H1 (cell line): ENCODE data around the gene NEDD9. TPM values are rescaled to one million over a fixed set of nuclear protein-coding genes. Genes with fewer than 3 reads are reported as not detected.

Experiments
- CTCF ChIA-PET: fragments of 300-600 bp; sonication (Branson Sonifier 250); formaldehyde crosslinking; loops from one replicate; lab custom pipeline; 2021; ENCODE audit not compliant: partially characterized antibody; lab: Charles Lee
- POLR2A ChIA-PET: fragments of 300-600 bp; sonication (Branson Sonifier 250); formaldehyde crosslinking; loops from one replicate; lab custom pipeline; 2021; ENCODE audit warnings: inconsistent platforms; ENCODE audit not compliant: partially characterized antibody; lab: Charles Lee
- DNase-seq, 2 experiments: peaks; one replicate each; pipeline versions ENCODE4 v3.0.0 to v3.0.0-alpha.2; 2010 to 2022; ENCODE audit warnings: low spot score in 2 of 2, low read depth in 1 of 2, mixed read lengths in 1 of 2
- FAIRE-seq: peaks from 2 replicates; lab custom pipeline; 2011; peaks lifted over from hg19 to GRCh38; lab: Jason Lieb, UNC
- H2AFZ ChIP-seq: 2 replicates; pipeline ENCODE4 v1.8.1; 2012; ENCODE audit warnings: low read length, inconsistent platforms
- H2AK5ac ChIP-seq: 2 replicates; pipeline ENCODE4 v1.6.1; 2013; ENCODE audit warnings: low read depth, low read length
- H2BK120ac ChIP-seq: replicated peaks from 2 replicates; pipeline ENCODE3; 2013; ENCODE audit warnings: low read depth, low read length, inconsistent platforms
- H2BK12ac ChIP-seq: 2 replicates; pipeline ENCODE4 v1.6.1; 2013; ENCODE audit warnings: low read depth, low read length
- H2BK15ac ChIP-seq: 2 replicates; pipeline ENCODE4 v1.6.1; 2013; ENCODE audit warnings: low read length
- H2BK20ac ChIP-seq: 2 replicates; pipeline ENCODE4 v1.6.1; 2013; ENCODE audit warnings: low read length
- H2BK5ac ChIP-seq: 2 replicates; pipeline ENCODE4 v1.6.1; 2013; ENCODE audit warnings: low read depth, low read length
- H3K14ac ChIP-seq: 2 replicates; pipeline ENCODE4 v1.6.1; 2013; ENCODE audit warnings: inconsistent platforms; ENCODE audit not compliant: insufficient read length
- H3K18ac ChIP-seq: 2 replicates; pipeline ENCODE4 v1.6.1; 2013; ENCODE audit warnings: low read length; ENCODE audit errors: extremely low read depth
- H3K23ac ChIP-seq: 2 replicates; pipeline ENCODE4 v1.6.1; 2013; ENCODE audit warnings: inconsistent platforms; ENCODE audit not compliant: insufficient read length
- H3K23me2 ChIP-seq: 2 replicates; pipeline ENCODE4 v1.6.1; 2013; ENCODE audit warnings: low read depth, low read length
- H3K27ac ChIP-seq: 2 replicates; pipeline ENCODE4 v1.6.1; 2011; ENCODE audit warnings: low read depth, low read length, inconsistent platforms
- H3K27me3 ChIP-seq, 4 experiments: replicated peaks in 1 of 4; 1 replicate in 1 of 4; 2 replicates in 3 of 4; pipeline versions ENCODE4 v1.6.1 to v1.8.1; 2011 to 2013; ENCODE audit warnings: low read length in 3 of 4, mild to moderate bottlenecking in 3 of 4, inconsistent platforms in 2 of 4, mixed read lengths in 2 of 4, moderate library complexity in 1 of 4; ENCODE audit not compliant: control insufficient read depth in 3 of 4, insufficient read depth in 3 of 4; ENCODE audit errors: extremely low read depth in 1 of 4
- H3K36me3 ChIP-seq, 4 experiments: 2 replicates each; pipeline versions ENCODE4 v1.6.1 to v1.8.1; 2011 to 2013; ENCODE audit warnings: mild to moderate bottlenecking in 4 of 4, low read length in 3 of 4, moderate library complexity in 2 of 4, control low read depth in 1 of 4, inconsistent platforms in 1 of 4; ENCODE audit not compliant: insufficient read depth in 4 of 4, control insufficient read depth in 2 of 4
- H3K4ac ChIP-seq: replicated peaks from 2 replicates; pipeline ENCODE3; 2013; ENCODE audit warnings: low read length, low read depth, mixed read lengths, inconsistent platforms; ENCODE audit not compliant: insufficient read length
- H3K4me1 ChIP-seq, 4 experiments: replicated peaks in 1 of 4; 1 replicate in 1 of 4; 2 replicates in 3 of 4; pipeline versions ENCODE4 v1.6.1 to v1.8.1; 2011 to 2013; ENCODE audit warnings: low read length in 3 of 4, inconsistent platforms in 2 of 4, mixed read lengths in 1 of 4; ENCODE audit not compliant: insufficient read depth in 4 of 4, control insufficient read depth in 3 of 4
- H3K4me2 ChIP-seq, 2 experiments: 2 replicates each; pipeline versions ENCODE4 v1.6.1 to v1.8.1; 2011 to 2013; ENCODE audit warnings: low read depth in 2 of 2, low read length in 2 of 2, control low read depth in 1 of 2, inconsistent platforms in 1 of 2, mild to moderate bottlenecking in 1 of 2; ENCODE audit not compliant: insufficient read depth in 1 of 2
- H3K4me3 ChIP-seq, 4 experiments: fragments of 200-600, 300-600 bp in 1 of 4; sonication (generic), shearing (Covaris generic), sonication (Bioruptor Twin) in 1 of 4; 2 replicates each; pipeline versions ENCODE4 v1.5.1 to v1.8.1; 2011 to 2016; ENCODE audit warnings: low read length in 4 of 4, low read depth in 3 of 4, control low read depth in 2 of 4, inconsistent platforms in 2 of 4, mild to moderate bottlenecking in 2 of 4, mixed read lengths in 1 of 4, moderate library complexity in 1 of 4; ENCODE audit not compliant: insufficient read depth in 2 of 4; ENCODE audit errors: extremely low read depth in 1 of 4
- H3K56ac ChIP-seq: replicated peaks from 2 replicates; pipeline ENCODE3; 2013; ENCODE audit warnings: low read depth, mild to moderate bottlenecking, mixed read lengths, low read length, inconsistent platforms; ENCODE audit not compliant: insufficient read length
- H3K79me1 ChIP-seq: 2 replicates; pipeline ENCODE4 v1.6.1; 2013; ENCODE audit warnings: low read depth, low read length, control low read depth
- H3K79me2 ChIP-seq, 2 experiments: 2 replicates each; pipeline versions ENCODE4 v1.6.1 to v1.8.1; 2012 to 2013; ENCODE audit warnings: low read length in 2 of 2, mild to moderate bottlenecking in 2 of 2, inconsistent platforms in 1 of 2; ENCODE audit not compliant: insufficient read depth in 2 of 2, control insufficient read depth in 1 of 2
- H3K9ac ChIP-seq, 4 experiments: replicated peaks in 1 of 4; 1 replicate in 1 of 4; 2 replicates in 3 of 4; pipeline versions ENCODE4 v1.6.1 to v1.8.1; 2011 to 2013; ENCODE audit warnings: low read depth in 3 of 4, low read length in 3 of 4, control low read depth in 2 of 4, mild to moderate bottlenecking in 2 of 4, moderate library complexity in 2 of 4, inconsistent platforms in 1 of 4; ENCODE audit errors: extremely low read depth in 1 of 4
- H3K9me3 ChIP-seq, 2 experiments: 2 replicates each; pipeline versions ENCODE4 v1.6.1 to v1.8.1; 2012 to 2013; ENCODE audit warnings: mild to moderate bottlenecking in 2 of 2, moderate library complexity in 2 of 2, control low read depth in 1 of 2, inconsistent platforms in 1 of 2, low read depth in 1 of 2, low read length in 1 of 2, mixed read lengths in 1 of 2; ENCODE audit not compliant: insufficient read depth in 2 of 2
- H4K20me1 ChIP-seq, 2 experiments: replicated peaks in 1 of 2; 2 replicates each; pipeline versions ENCODE3 to v1.8.1; 2011 to 2013; ENCODE audit warnings: inconsistent platforms in 2 of 2, low read length in 2 of 2, mild to moderate bottlenecking in 1 of 2; ENCODE audit not compliant: insufficient read depth in 2 of 2, control insufficient read depth in 1 of 2
- H4K5ac ChIP-seq: 2 replicates; pipeline ENCODE4 v1.6.1; 2013; ENCODE audit warnings: low read length, low read depth, mixed read lengths, inconsistent platforms; ENCODE audit not compliant: insufficient read length
- H4K8ac ChIP-seq: 2 replicates; pipeline ENCODE4 v1.8.0; 2013; ENCODE audit warnings: mild to moderate bottlenecking, moderate library complexity, low read length, inconsistent platforms; ENCODE audit not compliant: insufficient read depth; ENCODE audit errors: extremely low read depth
- H4K91ac ChIP-seq: replicated peaks from 2 replicates; pipeline ENCODE3; 2013; ENCODE audit warnings: low read length, mixed read lengths, inconsistent platforms; ENCODE audit not compliant: insufficient read length
- ASH2L ChIP-seq: fragments of 200-600, 300-600 bp; sonication (generic); IDR thresholded peaks from one replicate; pipeline ENCODE4 v1.7.1; 2017; ENCODE audit warnings: low read length
- EGR1 ChIP-seq: IDR thresholded peaks from 2 replicates; pipeline ENCODE4 v1.6.1; 2011; ENCODE audit warnings: low read depth, low read length, borderline replicate concordance
- EZH2 ChIP-seq: fragments of 200-600 bp; sonication (generic); IDR thresholded peaks from 2 replicates; pipeline ENCODE4 v1.7.1; 2012; ENCODE audit warnings: low read depth, mild to moderate bottlenecking, moderate library complexity, low read length, inconsistent platforms; ENCODE audit not compliant: severe bottlenecking
- GABPA ChIP-seq: IDR thresholded peaks from 2 replicates; pipeline ENCODE4 v1.6.1; 2011; ENCODE audit warnings: mild to moderate bottlenecking, low read length, moderate library complexity, borderline replicate concordance; ENCODE audit not compliant: insufficient read depth
- HDAC2 ChIP-seq, 2 experiments: fragments of 300-600 bp in 1 of 2; sonication (generic) in 1 of 2; IDR thresholded peaks; 2 replicates each; pipeline ENCODE4 v1.6.1; 2011 to 2012; ENCODE audit warnings: low read depth in 2 of 2, low read length in 2 of 2, mild to moderate bottlenecking in 2 of 2, moderate library complexity in 2 of 2, borderline replicate concordance in 1 of 2, inconsistent platforms in 1 of 2
- JUN ChIP-seq: IDR thresholded peaks from 2 replicates; pipeline ENCODE4 v1.6.1; 2011; ENCODE audit warnings: low read depth, mild to moderate bottlenecking, improper control_type of control experiment, low read length
- POLR2AphosphoS5 ChIP-seq: IDR thresholded peaks from 2 replicates; pipeline ENCODE4 v1.6.1; 2011; ENCODE audit warnings: low read depth, low read length
- RFX5 ChIP-seq: IDR thresholded peaks from 2 replicates; pipeline ENCODE4 v1.6.1; 2011; ENCODE audit warnings: low read depth, low read length, improper control_type of control experiment, borderline replicate concordance
- SIRT6 ChIP-seq: IDR thresholded peaks from one replicate; pipeline ENCODE4 v1.7.1; 2012; ENCODE audit warnings: low read length, inconsistent platforms
- TAF1 ChIP-seq: IDR thresholded peaks from 2 replicates; pipeline ENCODE4 v1.6.1; 2011; ENCODE audit warnings: mild to moderate bottlenecking, low read depth, low read length
- TBP ChIP-seq: IDR thresholded peaks from 2 replicates; pipeline ENCODE4 v1.6.1; 2011; ENCODE audit warnings: low read depth, low read length, improper control_type of control experiment
- YY1 ChIP-seq: IDR thresholded peaks from 2 replicates; pipeline ENCODE4 v1.6.1; 2011; ENCODE audit warnings: low read depth, mild to moderate bottlenecking, low read length
- WGBS, 2 experiments: shearing (Covaris generic) in 1 of 2; methylation state at CpG; one replicate each; pipeline versions ENCODE4 v1.1.6 to v1.1.7; 2013 to 2015; ENCODE audit warnings: low lambda C conversion rate in 2 of 2, mixed read lengths in 2 of 2, inconsistent platforms in 1 of 2, low coverage in 1 of 2, missing lambda C conversion rate in 1 of 2; ENCODE audit not compliant: insufficient replicate concordance in 2 of 2, insufficient coverage in 1 of 2, insufficient read length in 1 of 2; ENCODE audit errors: extremely low coverage in 1 of 2, missing lambda C conversion rate in 1 of 2; 5-methylcytosine and 5-hydroxymethylcytosine counted together
- polyA plus RNA-seq, 7 experiments: library from polyadenylated mRNA; depleted of rRNA in 3 of 7; stranded (reverse) in 5 of 7; unstranded in 2 of 7; fragments of >200 nt in 5 of 7; fragments of 200-250 nt in 2 of 7; gene quantifications; 1 replicate in 5 of 7; 2 replicates in 1 of 7; 4 replicates in 1 of 7; pipeline versions ENCODE4 v1.2.1 to v1.2.3, GENCODE V29; 2011 to 2013; ENCODE audit warnings: missing spikeins in 2 of 7, mixed read lengths in 2 of 7
- total RNA-seq: library from RNA; stranded (reverse); fragmentation: NEBNext Ultra II Directional; extraction: Animal tissue kit (Norgen Biotek cat#: 25700); gene quantifications from 2 replicates; pipeline ENCODE4 v1.2.1, GENCODE V29; 2021
- TF ChIP-seq, protein P1 (sequence below): IDR thresholded peaks from 2 replicates; pipeline ENCODE4 v1.6.1; 2012; ENCODE audit warnings: low read length, inconsistent platforms

Gene NEDD9
- total and polyA plus RNA-seq, 2 of the 8 experiments (the other 6 are each of a cell fraction or from before 2014, with no cell fraction given) = 3.6 to 12.0 TPM

DNA sequence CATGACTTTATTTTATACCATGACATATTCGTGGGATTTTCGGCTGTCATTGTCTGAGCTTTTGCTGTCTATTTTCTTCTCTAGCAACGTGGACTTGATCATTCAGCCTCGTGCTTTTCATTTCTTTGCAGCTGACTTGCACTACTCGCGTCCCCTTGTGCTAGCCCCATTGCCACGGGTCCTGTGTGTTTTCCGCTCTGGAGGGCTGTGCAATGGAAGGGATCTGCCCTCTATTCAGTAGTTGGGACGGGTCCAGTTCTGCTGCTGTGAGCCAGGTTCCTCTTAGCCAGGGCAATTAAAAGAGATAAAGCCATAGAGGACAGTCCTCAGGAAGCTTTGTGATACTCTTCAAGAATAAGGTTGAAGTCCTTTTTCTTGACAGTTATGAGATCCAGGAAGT is 17.6 kb downstream of the NEDD9 start:
- no peaks in the 10 kb centered on the region for H4K20me1 ChIP-seq
- no peak for TF ChIP-seq SIRT6
- TF ChIP-seq POLR2AphosphoS5 = no peak
- no peak for TF ChIP-seq EGR1
- no peak for TF ChIP-seq TAF1
- no peak for TF ChIP-seq JUN
- TF ChIP-seq, protein P1, sequence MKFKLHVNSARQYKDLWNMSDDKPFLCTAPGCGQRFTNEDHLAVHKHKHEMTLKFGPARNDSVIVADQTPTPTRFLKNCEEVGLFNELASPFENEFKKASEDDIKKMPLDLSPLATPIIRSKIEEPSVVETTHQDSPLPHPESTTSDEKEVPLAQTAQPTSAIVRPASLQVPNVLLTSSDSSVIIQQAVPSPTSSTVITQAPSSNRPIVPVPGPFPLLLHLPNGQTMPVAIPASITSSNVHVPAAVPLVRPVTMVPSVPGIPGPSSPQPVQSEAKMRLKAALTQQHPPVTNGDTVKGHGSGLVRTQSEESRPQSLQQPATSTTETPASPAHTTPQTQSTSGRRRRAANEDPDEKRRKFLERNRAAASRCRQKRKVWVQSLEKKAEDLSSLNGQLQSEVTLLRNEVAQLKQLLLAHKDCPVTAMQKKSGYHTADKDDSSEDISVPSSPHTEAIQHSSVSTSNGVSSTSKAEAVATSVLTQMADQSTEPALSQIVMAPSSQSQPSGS = no peak
- no peak for TF ChIP-seq HDAC2 (IDR thresholded peaks at IDR 0.05; ENCODE audit: borderline replicate concordance in 1 of 2, low read depth in 2 of 2, low read length in 2 of 2)
- TF ChIP-seq TBP = no peak
- no peak for TF ChIP-seq GABPA
- no peak for TF ChIP-seq YY1
- no peak for TF ChIP-seq EZH2
- no peak for TF ChIP-seq RFX5
- no peak for TF ChIP-seq ASH2L

More for the DNA sequence above, 17.6 kb downstream of the NEDD9 start:
- Histone ChIP-seq H3K23me2 (no peaks in the 10 kb centered on the region), H3K23ac (no peak overlapping the region), H3K27ac (no peak overlapping the region), H2AK5ac (no peak overlapping the region), H4K5ac (no peak overlapping the region), H3K14ac (no peak overlapping the region), H2BK120ac (no peak overlapping the region), H3K4me3 (no peak overlapping the region), H2BK12ac (no peak overlapping the region), H3K4ac (no peak overlapping the region), H2BK20ac (no peak overlapping the region), H3K36me3 (0 out of 8 replicates have a peak, but pooled peaks cover 0 to 3% (median 0%) of the 10 kb centered on the region in 4 experiments), H3K79me2 (no peaks in the 10 kb centered on the region), H2BK5ac (no peak overlapping the region), H2BK15ac (no peak overlapping the region), H3K18ac (no peak overlapping the region), H2AFZ (no peak overlapping the region), H3K9me3 (no peaks in the 10 kb centered on the region), H3K56ac (no peak overlapping the region), H4K8ac (no peak overlapping the region), H4K91ac (no peak overlapping the region), H3K79me1 (peaks cover 3% of the 10 kb centered on the region; the same call in 1 of the 2 replicates), H3K4me2 (no peak overlapping the region), H3K9ac (no peak overlapping the region), H3K27me3 (no peaks in the 10 kb centered on the region; a peak in 1 of 7 replicates), H3K4me1 (peaks cover 0 to 17% (median 7%) of the 10 kb centered on the region in 4 experiments)
- FAIRE-seq (no peak), DNase-seq (no peak)
- ChIA-PET CTCF (interaction anchor here (0.6 to 2.5 kb wide), 5 partner anchors 13 to 371 kb away, joined by 3 to 8 read pairs (median 6); no protein-coding TSS in a partner anchor), POLR2A (no interaction called here)
- 94% methylated on average over 9 of the region's 9 CpGs; no CpG with 5 or more reads in 1 of the 2 experiments for WGBS, 2 experiments
